Mesodermal cell (in vitro differentiated cells): ENCODE measurements around the gene LRRC61.

Source experiments
- H3K27ac ChIP-seq: 2 replicates; pipeline ENCODE4 v1.7.0; 2013; ENCODE audit warnings: mild to moderate bottlenecking, low read depth, low read length, moderate library complexity; ENCODE audit not compliant: severe bottlenecking
- H3K36me3 ChIP-seq: 2 replicates; pipeline ENCODE4 v1.7.1; 2013; ENCODE audit warnings: mild to moderate bottlenecking, low read length, moderate library complexity; ENCODE audit not compliant: control insufficient read depth, insufficient read depth
- H3K4me1 ChIP-seq: one replicate; pipeline ENCODE4 v1.7.1; 2013; ENCODE audit warnings: mild to moderate bottlenecking, low read length; ENCODE audit not compliant: insufficient read depth, control insufficient read depth, poor library complexity, severe bottlenecking
- H3K4me3 ChIP-seq: 2 replicates; pipeline ENCODE4 v1.7.0; 2013; ENCODE audit warnings: low read length, control low read depth, mild to moderate bottlenecking; ENCODE audit not compliant: insufficient read depth, poor library complexity, severe bottlenecking; ENCODE audit errors: extremely low read depth
- H3K9me3 ChIP-seq: 2 replicates; pipeline ENCODE4 v1.7.1; 2013; ENCODE audit warnings: mild to moderate bottlenecking, low read length, moderate library complexity; ENCODE audit not compliant: control insufficient read depth
- WGBS, 2 experiments: methylation state at CpG; one replicate each; pipeline ENCODE4 v1.1.5; 2013; ENCODE audit warnings: missing lambda C conversion rate in 2 of 2; ENCODE audit not compliant: insufficient coverage in 2 of 2; 5-methylcytosine and 5-hydroxymethylcytosine counted together

The LRRC61 gene

GRCh38 chr7:150340024-150340749 lies 17.0 kb downstream of the LRRC61 start:
- Histone ChIP-seq H3K36me3 (peaks cover 25% of the 10 kb centered on the region), H3K9me3 (no peaks in the 10 kb centered on the region), H3K4me3 (peak overlapping the region; percentile 45), H3K4me1 (peaks cover 17% of the 10 kb centered on the region), H3K27ac (no peak overlapping the region)
- WGBS, 2 experiments: 16 to 20% methylated on average over 21 to 29 of the region's 39 CpGs

DNA sequence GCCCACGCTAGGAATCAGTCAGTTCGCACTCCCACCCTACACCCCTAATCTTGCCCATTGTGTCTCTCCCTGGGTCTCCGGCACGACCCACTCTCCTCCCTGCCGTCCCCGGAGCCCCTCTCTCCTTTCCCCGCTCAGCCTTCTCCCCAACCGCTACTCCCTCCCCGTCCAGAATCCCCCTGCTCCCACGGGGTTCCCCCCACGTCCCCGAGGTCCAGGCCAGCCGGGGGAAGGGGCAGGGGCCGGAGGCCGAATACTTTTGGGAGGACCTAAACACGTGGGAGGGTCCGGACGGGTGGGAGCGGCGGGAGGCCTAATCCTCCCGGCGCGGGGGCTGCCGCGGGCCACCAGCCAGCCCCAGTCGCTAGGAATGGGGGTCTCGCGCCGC lies 17.7 kb downstream of the LRRC61 start:
- no peak overlapping the region for H3K27ac ChIP-seq
- peak overlapping the region; percentile 45 for H3K4me3 ChIP-seq
- 2 to 3% methylated on average over 16 to 28 of the region's 29 CpGs for WGBS, 2 experiments
- H3K9me3 ChIP-seq: no peaks in the 10 kb centered on the region
- H3K36me3 ChIP-seq: peaks cover 18% of the 10 kb centered on the region
- peaks cover 17% of the 10 kb centered on the region for H3K4me1 ChIP-seq

DNA sequence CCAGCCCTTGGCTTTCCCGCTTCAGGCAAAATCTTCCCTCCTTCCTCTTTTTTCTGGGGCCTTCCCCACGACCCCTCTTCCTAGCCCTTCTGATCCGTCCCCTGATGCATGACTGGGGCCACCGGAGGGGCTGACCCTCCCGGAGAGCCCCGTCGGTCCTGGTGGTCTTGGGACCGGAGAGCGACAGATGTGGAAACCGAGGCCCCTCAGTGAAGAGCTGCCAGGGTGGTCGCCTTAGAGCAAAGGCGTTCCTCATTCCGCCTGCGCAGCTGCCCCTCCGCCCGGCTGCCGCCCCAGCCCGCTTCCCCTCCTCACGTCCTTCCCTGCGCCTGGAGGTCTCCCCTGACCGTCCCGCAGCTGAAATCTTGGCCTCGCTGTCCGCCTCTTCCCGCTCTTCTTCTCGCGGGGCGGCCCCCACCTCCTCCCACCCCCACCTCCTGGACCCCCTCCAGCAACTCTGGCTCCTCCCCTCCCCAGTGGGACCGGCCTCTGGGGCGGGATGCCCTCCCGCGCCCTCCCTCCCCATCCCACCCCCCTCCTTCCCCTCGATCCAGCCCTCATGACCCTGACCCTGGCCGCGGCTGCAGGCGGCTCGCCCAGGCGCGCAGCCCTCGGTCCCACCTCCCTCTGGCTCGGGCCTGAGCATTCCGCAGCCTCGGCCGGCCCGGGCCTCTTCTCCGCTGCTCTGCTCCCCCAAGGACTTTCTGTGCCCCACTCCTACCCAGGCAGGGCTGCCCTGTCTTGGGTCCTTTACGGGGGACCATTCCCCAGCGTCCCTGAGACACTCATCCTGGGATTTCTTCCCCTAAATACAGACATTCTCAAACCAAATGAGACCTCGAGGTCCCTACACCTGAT lies 18.3 kb downstream of the LRRC61 start, which contains the start of gene RARRES2:
RARRES2 (minus strand) TSS at position 367 of the 858 bp plus-strand sequence. CDS start 1,020 bp downstream, outside the sequence.
- H3K9me3 ChIP-seq: no peaks in the 10 kb centered on the region
- peaks cover 17% of the 10 kb centered on the region for H3K4me1 ChIP-seq
- H3K4me3 ChIP-seq: peak within 1 kb of the TSS; percentile 45
- 2 to 3% methylated on average over 29 to 43 of the region's 49 CpGs for WGBS, 2 experiments
- H3K27ac ChIP-seq: no peak within 1 kb of the TSS
- H3K36me3 ChIP-seq: peaks cover 15% of the 10 kb centered on the region

GRCh38 chr7:150342121-150342408 lies 18.9 kb downstream of the LRRC61 start:
- Histone ChIP-seq H3K4me3 (peak overlapping the region; percentile 45), H3K4me1 (peaks cover 17% of the 10 kb centered on the region), H3K9me3 (no peaks in the 10 kb centered on the region), H3K27ac (no peak overlapping the region), H3K36me3 (peaks cover 12% of the 10 kb centered on the region)
- WGBS, 2 experiments: 93 to 94% methylated on average over 4 to 9 of the region's 9 CpGs

DNA sequence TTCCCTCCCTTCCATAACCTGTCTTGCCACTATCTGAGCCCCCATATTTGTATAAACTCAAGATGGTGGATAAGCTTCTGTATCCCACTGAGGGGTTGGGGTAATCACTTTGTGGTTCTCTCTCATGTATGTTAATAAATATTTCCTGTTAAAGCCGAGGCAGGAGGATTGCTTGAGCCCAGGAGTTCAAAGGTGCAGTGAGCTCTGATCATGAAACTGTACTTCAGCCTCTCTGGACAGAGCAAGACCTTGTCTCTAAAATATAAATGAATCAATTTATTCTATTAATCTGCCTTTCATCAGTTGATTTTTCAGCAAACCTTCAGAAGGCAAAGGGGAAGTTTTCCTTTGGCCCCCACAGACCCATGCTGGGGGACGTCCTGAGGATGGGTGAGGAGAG lies 20.1 kb downstream of the LRRC61 start:
- H3K4me3 ChIP-seq: no peak overlapping the region
- H3K9me3 ChIP-seq: no peaks in the 10 kb centered on the region
- H3K36me3 ChIP-seq: peaks cover 6% of the 10 kb centered on the region
- no peak overlapping the region for H3K27ac ChIP-seq
- peaks cover 17% of the 10 kb centered on the region for H3K4me1 ChIP-seq
- 63 to 100% methylated on average over 1 to 2 of the region's 2 CpGs for WGBS, 2 experiments

- H3K4me1 ChIP-seq: peaks cover 17% of the 10 kb centered on the region
- H3K27ac ChIP-seq: no peak overlapping the region
- H3K9me3 ChIP-seq: no peaks in the 10 kb centered on the region
- no peaks in the 10 kb centered on the region for H3K36me3 ChIP-seq
- H3K4me3 ChIP-seq: no peak overlapping the region
Measured at GRCh38 chr7:150344299-150344698, 21.1 kb downstream of the LRRC61 start.

- Histone ChIP-seq H3K4me3 (no peak overlapping the region), H3K9me3 (no peaks in the 10 kb centered on the region), H3K36me3 (no peaks in the 10 kb centered on the region), H3K4me1 (peaks cover 12% of the 10 kb centered on the region), H3K27ac (no peak overlapping the region)
- WGBS, 2 experiments: 80% methylated on average over 1 of the region's 1 CpG; no CpG with 5 or more reads in 1 of the 2 experiments
Measured at GRCh38 chr7:150345012-150345411, 21.9 kb downstream of the LRRC61 start.

DNA sequence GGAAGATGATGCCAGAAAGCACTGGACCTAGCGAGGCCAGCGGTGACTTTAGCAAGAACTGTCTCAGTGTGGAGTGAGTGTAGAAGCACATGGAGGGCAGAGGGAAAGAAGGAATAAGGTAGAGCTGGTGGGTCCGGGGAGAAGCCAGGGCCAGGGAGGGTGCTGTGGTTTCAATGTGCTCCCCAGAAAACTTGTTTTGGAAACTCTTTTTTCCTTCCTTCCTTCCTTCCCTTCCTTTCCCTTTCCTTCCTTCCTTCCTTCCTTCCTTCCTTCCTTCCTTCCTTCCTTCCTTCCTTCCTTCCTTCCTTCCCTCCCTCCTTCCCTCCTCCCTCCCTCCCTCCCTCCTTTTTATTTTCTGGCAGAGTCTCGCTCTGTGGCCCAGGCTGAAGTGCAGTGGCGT lies 23.8 kb downstream of the LRRC61 start:
- 100% methylated on average over 3 to 4 of the region's 5 CpGs for WGBS, 2 experiments
- Histone ChIP-seq H3K27ac (no peak overlapping the region), H3K36me3 (no peaks in the 10 kb centered on the region), H3K4me1 (no peaks in the 10 kb centered on the region), H3K4me3 (no peak overlapping the region), H3K9me3 (no peaks in the 10 kb centered on the region)

DNA sequence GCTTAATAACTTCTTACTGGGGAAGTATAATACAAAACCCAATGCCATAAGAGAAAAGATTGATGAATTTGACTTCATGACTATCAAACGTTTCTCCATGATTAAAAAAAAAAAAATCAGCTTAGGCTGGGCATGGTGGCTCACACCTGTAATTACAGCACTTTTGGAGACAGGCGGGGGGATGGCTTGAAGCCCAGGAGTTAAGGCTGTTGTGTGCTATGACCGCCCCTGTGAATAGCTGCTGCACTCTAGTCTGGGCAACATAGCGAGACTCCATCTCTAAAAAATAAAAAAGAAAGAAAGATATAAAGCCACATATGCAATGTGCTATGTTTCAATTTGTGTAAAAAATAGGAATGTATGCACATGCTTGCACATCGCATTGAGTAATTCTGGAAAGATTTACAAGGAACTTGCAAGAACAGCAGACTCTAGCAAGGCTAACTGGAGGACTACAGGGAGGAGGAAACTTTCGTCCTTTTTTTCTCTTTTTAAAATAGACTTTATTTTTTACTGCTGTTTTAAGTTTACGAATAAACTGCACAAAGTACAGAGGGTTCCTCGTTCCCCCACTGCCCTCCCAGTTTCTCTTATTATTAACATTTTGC lies 28.5 kb downstream of the LRRC61 start:
- H3K27ac ChIP-seq: no peak overlapping the region
- 78 to 93% methylated on average over 1 to 4 of the region's 8 CpGs for WGBS, 2 experiments
- no peak overlapping the region for H3K4me3 ChIP-seq
- no peaks in the 10 kb centered on the region for H3K36me3 ChIP-seq
- no peaks in the 10 kb centered on the region for H3K9me3 ChIP-seq
- H3K4me1 ChIP-seq: no peaks in the 10 kb centered on the region

GRCh38 chr7:150355666-150356059 lies 32.5 kb downstream of the LRRC61 start:
- Histone ChIP-seq H3K36me3 (no peaks in the 10 kb centered on the region), H3K4me3 (no peak overlapping the region), H3K4me1 (peaks cover 10% of the 10 kb centered on the region), H3K27ac (no peak overlapping the region), H3K9me3 (no peaks in the 10 kb centered on the region)
- no CpG with 5 or more reads among the region's 1 CpG for WGBS, 2 experiments
